IPS-15b (cell line): ENCODE results near the gene CFAP298.
"Not testable (repeated sequence)": the region's sequence is repeated elsewhere in the genome, so short reads cannot be mapped to it uniquely, and the experiment has no call there.

Source experiments
- H3K27me3 ChIP-seq: one replicate; pipeline ENCODE4 v1.6.1; 2013; ENCODE audit warnings: low read length; ENCODE audit not compliant: control insufficient read depth, insufficient read depth
- H3K36me3 ChIP-seq: one replicate; pipeline ENCODE4 v1.6.1; 2013; ENCODE audit warnings: low read length; ENCODE audit not compliant: control insufficient read depth, insufficient read depth
- H3K4me1 ChIP-seq: one replicate; pipeline ENCODE4 v1.6.1; 2013; ENCODE audit warnings: mild to moderate bottlenecking, low read length; ENCODE audit not compliant: control insufficient read depth, insufficient read depth
- H3K4me3 ChIP-seq: one replicate; pipeline ENCODE4 v1.5.1; 2013; ENCODE audit warnings: low read depth, low read length
- H3K9ac ChIP-seq: one replicate; pipeline ENCODE4 v1.6.1; 2013; ENCODE audit warnings: low read depth, mild to moderate bottlenecking, low read length
- H3K9me3 ChIP-seq: one replicate; pipeline ENCODE4 v1.6.1; 2013; ENCODE audit warnings: mild to moderate bottlenecking, low read length; ENCODE audit not compliant: control insufficient read depth, insufficient read depth

CFAP298 gene

DNA sequence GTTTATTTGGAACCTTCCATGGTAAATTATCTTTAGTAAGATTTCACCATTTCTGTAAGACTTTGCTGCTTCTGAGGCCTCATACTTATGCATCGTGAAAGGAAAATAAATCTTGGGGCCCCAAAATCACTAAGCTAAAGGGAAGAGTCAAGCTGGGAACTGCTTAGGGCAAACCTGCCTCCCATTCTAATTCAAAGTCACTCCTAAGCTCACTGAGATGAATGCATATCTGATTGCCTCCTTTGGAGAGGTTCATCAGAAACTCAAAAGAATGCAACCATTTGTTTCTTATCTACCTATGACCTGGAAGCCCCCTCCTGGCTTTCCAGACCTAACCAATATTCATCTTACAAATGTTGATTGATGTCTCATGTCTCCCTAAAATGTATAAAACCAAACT is 50.7 kb downstream of the CFAP298 start:
- not testable (repeated sequence) for H3K9me3 ChIP-seq, H3K4me3 ChIP-seq, H3K27me3 ChIP-seq, H3K36me3 ChIP-seq, H3K9ac ChIP-seq
- peaks cover 19% of the 10 kb centered on the region for H3K4me1 ChIP-seq

DNA sequence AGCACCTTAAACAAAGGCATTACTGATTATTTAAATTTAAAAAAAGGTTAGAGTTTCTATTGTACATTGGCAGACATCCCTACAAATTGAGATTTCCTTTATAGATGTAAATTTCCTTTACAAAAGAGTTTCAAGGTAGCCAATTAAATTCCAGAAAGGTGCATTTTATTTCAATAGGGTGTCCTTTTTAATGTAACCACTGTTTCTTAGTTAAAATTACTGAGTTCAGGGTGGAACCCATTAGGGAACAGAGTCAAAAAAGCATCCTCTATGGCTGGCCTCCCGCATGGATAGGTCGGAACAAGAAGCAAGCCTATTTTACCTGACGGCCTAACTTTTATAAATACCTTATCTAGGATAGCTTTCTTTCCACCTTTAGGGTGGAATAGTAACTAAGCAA is 51.3 kb downstream of the CFAP298 start:
- Histone ChIP-seq H3K36me3 (no peaks in the 10 kb centered on the region), H3K9me3 (peaks cover 2% of the 10 kb centered on the region), H3K9ac (no peak overlapping the region), H3K27me3 (no peaks in the 10 kb centered on the region), H3K4me1 (peaks cover 19% of the 10 kb centered on the region), H3K4me3 (no peak overlapping the region)

DNA sequence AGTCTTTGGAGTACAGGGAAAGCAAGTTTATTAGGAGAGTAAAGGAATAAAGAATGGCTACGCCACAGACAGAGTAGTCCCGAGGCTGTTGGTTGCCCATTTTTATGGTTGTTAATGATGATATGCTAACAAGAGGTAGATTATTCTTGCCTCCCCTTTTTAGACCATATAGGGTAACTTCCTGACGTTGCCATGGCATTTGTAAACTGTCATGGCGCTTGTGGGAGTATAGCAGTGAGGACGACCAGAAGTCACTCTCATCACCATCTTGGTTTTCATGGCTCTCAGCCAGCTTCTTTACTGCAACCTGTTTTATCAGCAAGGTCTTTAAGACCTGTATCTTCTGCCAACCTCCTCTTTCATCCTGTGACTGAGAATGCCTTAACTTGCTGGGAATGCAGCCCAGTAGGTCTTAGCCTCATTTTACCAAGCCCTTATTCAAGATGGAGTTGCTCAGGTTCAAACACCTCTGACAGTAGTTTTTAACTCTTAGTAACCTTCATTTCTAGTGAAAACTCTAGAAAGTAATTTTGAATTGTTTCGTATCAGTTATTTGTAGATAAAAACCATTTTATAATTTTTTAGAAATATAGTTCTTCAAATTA is 53.1 kb downstream of the CFAP298 start:
- H3K36me3 ChIP-seq = no peaks in the 10 kb centered on the region
- H3K9me3 ChIP-seq = no peaks in the 10 kb centered on the region
- H3K4me1 ChIP-seq = peaks cover 19% of the 10 kb centered on the region
- no peak overlapping the region for H3K4me3 ChIP-seq
- H3K27me3 ChIP-seq = no peaks in the 10 kb centered on the region
- H3K9ac ChIP-seq = no peak overlapping the region

DNA sequence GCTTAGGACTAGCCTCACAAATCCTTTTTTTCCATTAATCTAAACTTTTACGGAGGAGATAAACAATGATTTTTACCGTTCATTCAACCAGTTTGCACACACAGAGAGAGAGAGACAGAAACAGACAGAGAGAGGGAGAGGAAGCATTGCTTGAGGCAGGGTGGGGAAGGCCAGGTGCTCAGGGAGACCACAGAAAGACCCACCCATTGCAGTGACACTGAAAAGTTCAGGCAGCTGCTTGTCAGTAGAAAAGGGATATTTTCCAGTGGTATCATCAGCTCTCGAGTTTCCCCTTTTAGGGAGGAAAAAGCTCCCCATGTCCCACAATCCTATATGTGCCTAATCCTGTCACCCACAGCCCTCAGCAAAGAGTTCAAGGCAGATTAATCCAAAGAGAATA is 54.1 kb downstream of the CFAP298 start:
- Histone ChIP-seq H3K36me3 (no peaks in the 10 kb centered on the region), H3K27me3 (no peaks in the 10 kb centered on the region), H3K4me1 (peaks cover 19% of the 10 kb centered on the region), H3K9me3 (no peaks in the 10 kb centered on the region), H3K4me3 (no peak overlapping the region), H3K9ac (no peak overlapping the region)

DNA sequence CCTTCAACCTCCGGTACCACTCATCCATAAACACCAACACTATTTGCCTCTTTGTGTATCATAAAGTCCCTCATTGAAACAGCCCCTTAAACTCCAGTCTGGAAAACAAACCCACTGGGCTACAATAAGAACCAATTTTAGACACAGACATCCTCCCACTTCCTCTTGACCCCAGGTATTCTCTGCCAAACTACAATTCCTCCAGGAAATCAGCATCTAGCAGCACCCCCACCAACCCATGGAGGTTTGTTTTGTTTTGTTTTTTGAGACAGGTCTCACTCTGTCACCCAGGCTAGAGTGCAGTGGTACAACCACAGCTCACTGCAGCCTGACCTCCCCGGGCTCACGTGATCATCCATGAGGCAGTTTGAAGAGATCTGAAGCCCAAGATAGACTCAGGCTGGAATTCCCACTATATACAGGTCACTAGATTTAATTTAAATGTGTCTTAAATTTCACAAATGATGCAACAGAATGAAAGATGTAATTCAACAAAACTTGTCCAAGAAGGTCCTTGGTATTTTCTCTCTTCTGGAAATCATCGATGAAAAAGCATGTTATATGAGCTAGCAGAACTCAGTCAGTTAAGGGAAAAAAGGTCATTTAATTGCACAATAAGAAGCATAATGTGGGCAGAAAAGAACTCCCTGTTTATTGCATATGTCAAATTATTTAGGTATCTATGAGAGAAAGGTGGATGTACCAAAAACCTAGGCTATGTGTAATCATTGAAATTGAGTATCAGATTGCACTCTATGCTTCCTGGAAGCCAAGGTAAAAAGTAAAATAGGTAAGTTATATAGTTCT is 57.1 kb downstream of the CFAP298 start:
- H3K9me3 ChIP-seq = no peaks in the 10 kb centered on the region
- H3K4me3 ChIP-seq = no peak overlapping the region
- peaks cover 3% of the 10 kb centered on the region for H3K4me1 ChIP-seq
- H3K36me3 ChIP-seq = no peaks in the 10 kb centered on the region
- no peak overlapping the region for H3K9ac ChIP-seq
- H3K27me3 ChIP-seq = no peaks in the 10 kb centered on the region

DNA sequence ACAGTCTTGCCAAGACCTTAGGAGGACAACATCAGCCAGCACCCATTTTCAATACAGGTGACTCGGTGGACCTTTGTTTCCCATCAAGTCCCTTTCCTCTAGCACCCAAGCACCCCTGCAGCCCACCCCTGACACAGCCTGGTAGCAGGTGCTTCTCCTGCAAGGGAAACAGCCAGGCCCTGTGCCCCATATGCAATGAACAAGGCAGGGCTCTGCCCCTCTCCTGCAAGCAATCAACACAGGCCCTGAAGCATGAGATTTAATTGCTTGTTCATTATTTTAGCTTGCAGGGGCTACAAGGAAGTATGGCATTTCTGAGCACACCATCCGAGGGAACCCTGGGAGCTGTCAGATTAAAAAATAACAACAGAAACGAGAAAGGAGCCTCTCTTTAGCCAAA is 62.3 kb downstream of the CFAP298 start:
- H3K4me3 ChIP-seq = no peak overlapping the region
- H3K27me3 ChIP-seq = no peaks in the 10 kb centered on the region
- no peak overlapping the region for H3K9ac ChIP-seq
- H3K9me3 ChIP-seq = no peaks in the 10 kb centered on the region
- H3K36me3 ChIP-seq = no peaks in the 10 kb centered on the region
- no peaks in the 10 kb centered on the region for H3K4me1 ChIP-seq

DNA sequence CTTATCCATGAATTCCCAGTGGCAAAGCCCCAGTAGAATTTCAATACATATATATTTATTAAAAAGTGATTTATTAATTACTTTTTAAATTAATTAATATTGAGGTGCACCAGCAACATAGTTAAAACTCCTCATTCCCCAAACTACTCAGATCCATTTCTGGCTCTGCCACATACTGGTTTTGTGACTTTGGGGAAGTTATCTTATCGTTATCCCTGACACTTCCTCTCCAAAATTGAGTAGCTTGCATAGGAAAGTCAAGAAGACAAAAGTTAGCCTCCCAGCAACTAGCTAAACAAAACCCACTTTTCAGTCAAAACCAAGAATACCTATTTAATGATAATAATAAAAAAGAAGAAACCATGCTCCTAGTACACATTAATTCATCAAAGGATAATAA is 62.7 kb downstream of the CFAP298 start:
- Histone ChIP-seq H3K36me3 (no peaks in the 10 kb centered on the region), H3K9ac (no peak overlapping the region), H3K27me3 (no peaks in the 10 kb centered on the region), H3K9me3 (no peaks in the 10 kb centered on the region), H3K4me1 (no peaks in the 10 kb centered on the region), H3K4me3 (no peak overlapping the region)
